ENCODE measurements around the gene MLLT3. TPM values are rescaled to one million over a fixed set of nuclear protein-coding genes. Genes with fewer than 3 reads are reported as not detected.

The MLLT3 gene
- total RNA-seq, 2 donors from 2014 or later: 5.6 to 5.7 TPM

DNA sequence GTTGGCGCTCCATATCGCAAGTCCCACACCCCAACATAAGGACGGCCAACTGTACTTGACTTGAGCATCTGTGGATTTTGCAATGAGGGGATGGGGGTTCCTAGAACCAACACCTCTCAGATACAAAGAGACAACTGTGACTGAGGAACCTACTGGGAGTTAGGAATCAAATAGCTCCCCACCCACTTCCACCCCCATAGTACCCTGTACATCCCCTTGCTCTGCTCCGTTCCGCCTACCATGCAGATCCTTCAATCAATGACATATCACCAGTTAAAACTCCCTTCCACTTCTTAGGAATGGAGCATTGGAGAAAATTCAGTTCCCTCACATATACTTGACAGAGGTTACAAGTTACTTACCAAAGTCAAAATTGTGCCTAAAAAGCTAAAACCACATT is 140.9 kb downstream of the MLLT3 start:
- ATAC-seq (no peak), DNase-seq (no peak)
- Histone ChIP-seq H3K4me3 (no peak overlapping the region), H3K27ac (no peak overlapping the region), H3K27me3 (no peaks in the 10 kb centered on the region), H3K4me1 (no peaks in the 10 kb centered on the region), H3K36me3 (replicated peaks in 1 of 2; ENCODE audit: insufficient read depth in 1 of 2, low read depth in 2 of 2) (no peaks in the 10 kb centered on the region), H3K9me3 (no peaks in the 10 kb centered on the region)
- TF ChIP-seq, protein P1, sequence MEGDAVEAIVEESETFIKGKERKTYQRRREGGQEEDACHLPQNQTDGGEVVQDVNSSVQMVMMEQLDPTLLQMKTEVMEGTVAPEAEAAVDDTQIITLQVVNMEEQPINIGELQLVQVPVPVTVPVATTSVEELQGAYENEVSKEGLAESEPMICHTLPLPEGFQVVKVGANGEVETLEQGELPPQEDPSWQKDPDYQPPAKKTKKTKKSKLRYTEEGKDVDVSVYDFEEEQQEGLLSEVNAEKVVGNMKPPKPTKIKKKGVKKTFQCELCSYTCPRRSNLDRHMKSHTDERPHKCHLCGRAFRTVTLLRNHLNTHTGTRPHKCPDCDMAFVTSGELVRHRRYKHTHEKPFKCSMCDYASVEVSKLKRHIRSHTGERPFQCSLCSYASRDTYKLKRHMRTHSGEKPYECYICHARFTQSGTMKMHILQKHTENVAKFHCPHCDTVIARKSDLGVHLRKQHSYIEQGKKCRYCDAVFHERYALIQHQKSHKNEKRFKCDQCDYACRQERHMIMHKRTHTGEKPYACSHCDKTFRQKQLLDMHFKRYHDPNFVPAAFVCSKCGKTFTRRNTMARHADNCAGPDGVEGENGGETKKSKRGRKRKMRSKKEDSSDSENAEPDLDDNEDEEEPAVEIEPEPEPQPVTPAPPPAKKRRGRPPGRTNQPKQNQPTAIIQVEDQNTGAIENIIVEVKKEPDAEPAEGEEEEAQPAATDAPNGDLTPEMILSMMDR (IDR thresholded peaks at IDR 0.05): no peak
- no peak for TF ChIP-seq POLR2A (IDR thresholded peaks at IDR 0.05)
- intact Hi-C loops (cut with DNase I): no loop called here
- 93 to 95% methylated on average over 5 of the region's 5 CpGs for WGBS, 2 donors

DNA sequence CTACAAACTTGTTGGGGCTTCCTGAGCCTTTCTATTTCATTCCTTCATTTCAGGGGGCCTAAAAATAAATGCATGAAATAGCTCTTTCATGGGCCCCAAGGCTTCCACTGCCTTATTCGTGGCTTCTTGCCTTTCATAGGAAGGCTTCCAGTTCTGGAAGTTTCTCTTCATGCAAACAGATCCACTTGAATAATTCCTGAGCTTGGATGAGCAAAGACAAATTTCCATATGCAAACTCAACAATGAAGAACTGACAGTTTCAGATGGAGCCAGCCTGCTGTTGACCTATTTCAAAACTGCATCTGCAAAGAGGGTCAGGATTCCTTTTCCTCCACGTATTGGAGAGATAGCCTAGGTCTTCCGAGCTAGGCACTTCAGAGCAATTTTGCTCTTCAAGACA is 142.1 kb downstream of the MLLT3 start:
- H3K36me3 ChIP-seq (replicated peaks in 1 of 2; ENCODE audit: insufficient read depth in 1 of 2, low read depth in 2 of 2): no peaks in the 10 kb centered on the region
- ATAC-seq: no peak
- no peaks in the 10 kb centered on the region for H3K27me3 ChIP-seq
- DNase-seq: no peak
- H3K27ac ChIP-seq: no peak overlapping the region
- H3K4me3 ChIP-seq: no peak overlapping the region
- no peaks in the 10 kb centered on the region for H3K4me1 ChIP-seq
- TF ChIP-seq, protein P1 (IDR thresholded peaks at IDR 0.05): no peak
- no peak for TF ChIP-seq POLR2A (IDR thresholded peaks at IDR 0.05)
- WGBS, 2 donors: 82 to 83% methylated on average over 3 of the region's 3 CpGs
- no peaks in the 10 kb centered on the region for H3K9me3 ChIP-seq
- intact Hi-C loops (cut with DNase I): no loop called here

DNA sequence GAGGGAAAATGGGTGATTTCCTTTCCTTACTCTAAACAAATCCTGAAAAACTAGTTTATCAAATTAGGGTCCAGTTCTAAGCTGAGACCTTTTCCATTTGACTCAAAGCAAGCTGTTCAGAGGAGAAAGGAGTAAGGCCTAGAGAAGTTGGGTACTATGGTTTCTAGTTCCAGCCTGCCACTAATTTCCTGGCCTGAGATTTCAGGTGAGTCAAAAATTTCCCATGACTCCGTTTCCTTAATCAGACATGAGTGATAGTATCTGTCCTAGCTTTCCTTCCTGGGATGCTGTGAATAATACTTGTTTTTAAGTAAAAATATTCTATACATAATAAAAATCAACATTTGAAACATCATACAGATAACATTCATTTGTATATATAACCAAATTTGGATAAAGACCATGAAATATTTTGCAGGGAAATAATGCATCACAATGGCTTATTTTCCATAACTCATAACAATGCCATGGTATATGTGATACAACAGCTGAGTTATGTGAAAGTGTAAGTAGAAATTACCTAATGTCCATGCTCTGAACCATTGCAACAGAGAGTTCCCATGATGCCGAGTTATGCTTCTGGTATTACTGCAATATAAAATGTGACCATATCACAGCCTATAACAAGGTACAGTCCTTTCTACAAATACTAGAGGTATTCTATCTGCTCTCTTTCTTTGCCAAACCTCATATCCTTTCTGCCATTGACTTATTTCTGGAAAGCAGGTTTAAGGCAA is 142.7 kb downstream of the MLLT3 start:
- H3K4me3 ChIP-seq: no peak overlapping the region
- no peaks in the 10 kb centered on the region for H3K9me3 ChIP-seq
- intact Hi-C loops (cut with DNase I): no loop called here
- TF ChIP-seq POLR2A (IDR thresholded peaks at IDR 0.05): no peak
- TF ChIP-seq, protein P1 (IDR thresholded peaks at IDR 0.05): no peak
- DNase-seq (no peak), ATAC-seq (no peak)
- no peak overlapping the region for H3K27ac ChIP-seq
- WGBS, 2 donors: 89 to 92% methylated on average over 2 of the region's 2 CpGs
- H3K4me1 ChIP-seq: no peaks in the 10 kb centered on the region
- no peaks in the 10 kb centered on the region for H3K27me3 ChIP-seq
- no peaks in the 10 kb centered on the region for H3K36me3 ChIP-seq (replicated peaks in 1 of 2; ENCODE audit: insufficient read depth in 1 of 2, low read depth in 2 of 2)

DNA sequence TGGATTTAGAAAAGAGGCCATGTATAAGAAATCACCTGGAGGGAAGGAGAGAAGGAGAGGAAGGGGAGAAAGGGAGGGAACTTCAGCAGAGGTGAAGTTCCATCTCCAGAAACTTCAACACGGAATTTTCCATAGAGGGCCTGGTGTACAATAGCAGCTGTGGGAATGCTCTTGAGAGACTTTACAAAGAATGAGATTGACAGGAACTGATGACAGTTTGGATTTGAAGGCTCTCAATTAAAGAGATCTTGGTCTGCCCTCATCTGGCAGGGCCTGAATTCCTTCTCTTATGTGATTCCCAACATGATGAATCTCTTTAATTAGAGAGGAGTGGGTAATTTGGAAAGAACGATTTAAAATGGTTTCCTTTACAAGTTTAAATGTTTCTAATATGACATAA is 143.5 kb downstream of the MLLT3 start:
- H3K4me3 ChIP-seq: no peak overlapping the region
- no peak for DNase-seq
- H3K4me1 ChIP-seq: no peaks in the 10 kb centered on the region

More for the DNA sequence above, 143.5 kb downstream of the MLLT3 start:
- H3K27me3 ChIP-seq: no peaks in the 10 kb centered on the region
- intact Hi-C loops (cut with DNase I): no loop called here
- 64 to 78% methylated on average over 2 of the region's 2 CpGs for WGBS, 2 donors
- no peak for TF ChIP-seq POLR2A (IDR thresholded peaks at IDR 0.05)
- TF ChIP-seq, protein P1 (IDR thresholded peaks at IDR 0.05): no peak
- no peak overlapping the region for H3K27ac ChIP-seq
- no peaks in the 10 kb centered on the region for H3K36me3 ChIP-seq (replicated peaks in 1 of 2; ENCODE audit: insufficient read depth in 1 of 2, low read depth in 2 of 2)
- no peaks in the 10 kb centered on the region for H3K9me3 ChIP-seq
- ATAC-seq: no peak

All from body of pancreas (tissue), 4 donors.